GM19438 (cell line): ENCODE results near the gene PIR.

Source experiments
- ATAC-seq: cut with Tn5 transposase; IDR thresholded peaks from one replicate; pipeline ENCODE4 v1.9.1; 2021; ENCODE audit warnings: low read depth; ENCODE audit not compliant: unreplicated experiment

PIR gene

DNA sequence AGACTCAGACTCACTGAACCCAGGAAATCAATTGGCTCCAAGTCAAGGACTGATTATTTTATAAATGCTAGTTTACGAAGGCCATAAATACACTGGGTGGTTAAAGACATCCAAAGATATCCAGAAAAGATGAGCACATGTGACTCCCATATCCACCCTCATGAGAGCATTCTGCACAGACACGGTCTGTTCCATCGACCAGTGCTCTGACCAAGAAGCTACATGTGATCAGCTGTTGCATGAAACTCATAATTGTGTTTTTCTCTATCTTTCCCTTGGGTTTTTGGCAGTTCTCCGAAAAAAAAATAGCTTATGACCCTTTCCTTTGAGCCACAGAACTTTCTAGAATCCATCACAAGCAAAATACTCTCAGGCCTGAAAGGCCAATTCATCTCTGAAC is 2.7 kb upstream of the PIR start:
- ATAC-seq: no peak

DNA sequence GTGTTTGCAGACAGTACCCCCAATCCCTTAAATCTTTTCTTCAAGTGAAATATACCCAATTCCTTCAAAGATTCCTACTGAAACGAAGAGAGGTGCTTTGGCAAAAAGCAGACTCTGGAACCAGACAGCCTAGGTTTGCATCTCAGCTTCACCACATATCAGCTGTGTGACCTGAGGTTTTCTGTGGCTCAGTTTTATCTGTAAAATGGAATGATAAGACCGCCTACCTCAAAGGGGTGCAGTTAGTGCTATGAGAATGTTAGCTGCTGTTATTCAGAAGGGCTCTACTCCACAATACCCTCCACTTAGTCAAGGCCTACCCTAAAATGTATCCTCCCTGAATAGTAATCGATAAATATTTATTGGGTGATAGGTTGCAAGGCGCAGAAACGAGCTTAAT is 664 bp downstream of the PIR start:
- no peak for ATAC-seq

DNA sequence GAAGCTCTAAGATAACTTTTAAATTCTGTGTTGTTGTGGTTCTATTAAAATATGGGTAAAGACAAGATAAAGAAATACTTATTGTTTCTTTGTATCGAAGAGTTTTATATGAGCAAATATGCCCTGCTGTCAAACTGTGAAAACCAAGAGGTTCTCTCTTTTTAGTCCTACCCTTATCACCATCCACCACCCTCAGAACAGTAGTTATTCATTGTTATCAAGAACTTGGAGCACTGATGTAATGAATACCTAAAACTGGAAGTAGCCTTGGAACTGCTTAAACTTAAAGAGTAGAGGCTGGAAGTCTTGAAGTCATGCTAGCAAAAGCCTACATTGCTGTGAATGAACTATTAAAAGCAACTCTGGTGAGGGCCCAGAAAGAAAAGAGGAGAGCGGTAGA is 9.2 kb downstream of the PIR start:
- ATAC-seq: no peak

DNA sequence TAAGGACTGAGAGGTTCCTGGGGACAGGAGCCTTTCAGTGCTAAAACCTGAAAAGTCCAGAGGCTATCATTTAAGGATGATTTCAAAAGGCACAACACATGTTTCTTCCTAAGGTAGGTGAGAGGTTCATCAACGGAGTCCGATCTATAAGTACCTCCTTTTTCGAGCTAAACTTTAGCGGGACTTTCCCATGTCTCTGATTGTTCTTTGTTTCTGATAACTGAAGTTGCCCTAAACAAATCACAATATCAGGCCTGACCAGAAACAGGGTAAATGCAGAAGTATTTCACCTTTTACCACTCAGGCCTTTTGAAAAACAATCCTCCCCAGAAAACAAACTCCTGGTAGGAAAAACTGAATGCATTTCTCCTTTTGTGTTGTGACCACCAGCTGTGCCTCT is 17.6 kb downstream of the PIR start:
- ATAC-seq: no peak

DNA sequence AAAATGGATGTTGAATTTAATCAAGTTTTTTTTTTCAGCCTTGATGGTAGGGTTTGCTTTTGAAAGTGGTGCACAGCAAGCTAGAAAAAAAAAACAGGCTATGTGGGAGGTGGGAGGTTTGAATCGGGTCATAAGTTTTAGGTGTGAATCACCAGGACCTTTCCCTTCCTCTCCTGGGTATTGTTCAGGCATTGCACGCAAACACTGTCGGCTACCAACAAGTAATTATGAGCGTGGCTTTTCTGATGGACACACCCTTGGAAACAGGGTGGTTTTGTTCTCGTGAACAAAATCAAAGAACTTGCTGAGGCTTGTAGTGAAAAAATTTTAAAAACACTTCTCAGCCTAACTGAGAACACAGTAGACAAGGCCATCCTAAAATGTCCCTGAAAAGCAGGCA is 18.1 kb downstream of the PIR start:
- no peak for ATAC-seq

DNA sequence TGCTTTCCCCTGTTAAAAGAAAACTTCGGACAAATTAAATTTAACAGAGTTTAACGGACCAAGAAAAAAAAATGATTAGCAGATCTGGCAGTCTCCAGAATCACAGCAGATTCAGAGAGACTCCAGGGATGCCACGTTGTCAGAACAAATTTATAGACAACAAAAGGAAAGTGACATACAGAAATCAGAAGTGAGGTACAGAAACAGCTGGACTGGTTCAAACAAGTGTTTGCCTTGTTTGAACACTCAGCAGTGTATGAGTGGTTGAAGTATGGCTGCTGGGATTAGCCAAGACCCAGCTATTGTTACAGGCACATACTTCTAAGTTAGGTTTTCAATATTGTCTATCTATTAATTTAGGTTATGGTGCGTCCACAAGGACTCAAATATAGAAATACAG is 19.1 kb downstream of the PIR start:
- no peak for ATAC-seq

DNA sequence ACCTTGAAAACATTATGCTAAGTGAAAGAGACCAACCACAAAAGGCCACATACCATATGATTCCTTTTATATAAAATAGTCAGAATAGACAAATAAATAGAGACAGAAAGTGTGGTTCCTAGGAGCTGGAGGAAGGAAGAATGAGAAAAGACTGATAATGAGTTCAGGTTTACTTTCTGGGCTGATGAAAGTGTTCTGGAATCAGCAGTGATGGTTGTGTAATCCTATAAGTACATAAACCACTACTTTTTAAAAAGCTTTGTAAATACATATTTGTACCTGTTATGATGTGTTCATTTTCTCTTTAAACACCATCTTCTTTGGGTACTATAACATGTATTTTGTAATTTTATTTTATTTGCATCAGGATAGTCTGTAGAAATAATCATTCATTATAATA is 20.6 kb downstream of the PIR start:
- no peak for ATAC-seq

DNA sequence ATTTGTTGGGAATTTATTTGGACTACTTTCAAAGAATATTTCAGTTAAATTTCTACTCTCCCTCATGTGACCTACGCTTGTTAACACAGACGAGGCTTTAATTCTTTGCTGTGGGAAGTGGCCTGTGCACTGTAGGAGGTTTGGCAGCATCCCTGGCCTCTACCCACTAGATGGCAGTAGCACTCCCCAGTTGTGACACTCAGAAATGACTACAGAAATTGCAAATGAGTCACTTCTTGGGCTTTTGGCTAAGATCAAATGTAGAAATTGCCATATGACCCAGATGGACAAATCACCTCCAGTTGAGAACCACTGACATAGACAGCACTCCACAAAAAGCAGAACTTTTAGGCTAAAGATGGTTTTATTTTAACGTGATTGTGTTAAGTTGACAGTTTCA is 22.1 kb downstream of the PIR start:
- peak; percentile 83 for ATAC-seq

DNA sequence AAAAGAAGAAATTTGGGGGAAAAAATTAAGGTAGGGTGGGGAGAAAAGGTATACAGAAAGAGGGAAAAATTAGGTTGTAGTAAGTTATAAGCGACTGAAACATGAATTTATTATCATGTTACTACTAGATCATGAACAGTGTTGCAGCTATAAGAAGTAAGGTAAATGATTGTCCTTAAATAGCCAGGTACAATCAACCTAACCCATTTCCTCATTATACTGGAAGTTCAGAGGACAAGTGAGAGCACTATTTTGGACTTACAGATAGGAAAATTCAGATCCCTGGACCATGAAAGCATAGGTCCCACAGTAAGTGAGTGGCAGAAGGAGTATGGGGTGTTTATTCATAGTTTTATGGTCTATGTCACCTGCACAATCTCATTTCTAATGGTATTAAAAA is 23.5 kb downstream of the PIR start:
- no peak for ATAC-seq

DNA sequence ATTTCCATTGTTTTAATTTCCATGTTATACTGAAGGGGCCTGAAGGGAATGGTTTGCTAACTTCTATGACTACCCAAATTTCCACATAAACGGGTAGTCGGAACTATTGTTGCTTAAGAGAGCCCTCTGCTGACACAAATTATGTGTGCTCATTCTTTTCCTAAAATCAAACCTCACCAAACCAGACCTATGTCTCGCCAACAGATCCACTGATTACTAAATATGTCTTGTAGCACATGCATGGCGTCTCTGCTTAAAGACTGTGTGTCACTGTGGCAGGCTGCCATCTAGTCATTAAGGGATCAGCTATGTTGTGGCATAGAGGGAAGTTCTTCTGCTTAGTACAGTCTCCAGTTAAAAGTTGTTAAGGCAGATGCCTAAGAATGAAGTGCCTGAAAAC is 25.1 kb downstream of the PIR start:
- no peak for ATAC-seq

DNA sequence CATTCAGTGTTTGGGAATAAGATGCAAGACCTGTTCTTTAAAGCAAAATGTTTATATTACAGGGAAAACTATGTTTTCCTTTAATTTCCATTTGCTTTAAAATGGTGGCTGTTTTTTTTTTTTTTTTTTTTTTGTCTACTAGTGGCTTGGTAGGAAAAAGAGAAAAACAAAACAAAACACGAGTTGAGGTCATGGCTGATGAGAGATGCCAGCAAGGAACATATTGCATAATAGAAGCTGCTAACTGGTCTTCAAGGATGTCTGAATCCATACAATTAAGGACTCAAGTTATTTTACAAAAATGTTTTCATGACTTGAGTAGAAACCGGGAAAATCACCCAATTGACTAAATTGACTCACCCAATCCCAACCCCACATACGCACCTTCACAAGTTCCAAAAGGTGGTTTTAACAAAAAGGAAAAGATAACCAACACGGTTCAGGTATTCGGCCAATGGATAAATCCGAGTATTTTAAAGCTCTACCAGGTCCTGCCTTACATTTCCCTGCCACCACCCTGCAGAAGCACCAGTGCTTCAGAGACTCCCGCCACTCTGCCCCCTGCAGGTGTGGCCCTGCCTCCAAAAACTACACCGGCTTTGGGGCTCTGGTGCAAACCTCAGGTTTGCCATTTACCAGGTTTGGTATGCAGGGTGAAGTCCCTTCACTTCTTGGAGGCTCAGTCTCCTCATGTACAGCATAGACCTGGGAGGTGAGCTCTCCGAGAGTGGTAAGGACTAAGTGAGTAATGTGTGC is 27.1 kb downstream of the PIR start:
- ATAC-seq: no peak

DNA sequence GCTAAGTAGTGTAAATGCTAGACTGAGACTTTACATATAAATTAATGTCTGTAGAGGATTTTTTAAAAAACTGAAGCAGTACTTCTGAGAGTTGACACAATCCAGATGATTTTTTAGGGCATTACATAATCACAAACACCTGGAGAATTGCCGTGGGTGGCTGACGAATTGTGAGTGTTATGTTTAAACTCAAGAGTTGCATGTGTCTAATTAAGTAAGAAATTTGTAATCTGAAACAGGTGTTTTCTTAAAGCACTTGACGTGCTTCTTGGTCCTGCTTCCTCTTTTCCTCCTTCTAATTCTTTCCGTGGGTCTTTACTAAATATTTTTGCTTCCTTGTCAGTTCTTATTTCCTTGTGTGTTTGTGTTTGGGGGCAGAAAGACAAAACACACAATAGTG is 27.8 kb downstream of the PIR start:
- no peak for ATAC-seq

DNA sequence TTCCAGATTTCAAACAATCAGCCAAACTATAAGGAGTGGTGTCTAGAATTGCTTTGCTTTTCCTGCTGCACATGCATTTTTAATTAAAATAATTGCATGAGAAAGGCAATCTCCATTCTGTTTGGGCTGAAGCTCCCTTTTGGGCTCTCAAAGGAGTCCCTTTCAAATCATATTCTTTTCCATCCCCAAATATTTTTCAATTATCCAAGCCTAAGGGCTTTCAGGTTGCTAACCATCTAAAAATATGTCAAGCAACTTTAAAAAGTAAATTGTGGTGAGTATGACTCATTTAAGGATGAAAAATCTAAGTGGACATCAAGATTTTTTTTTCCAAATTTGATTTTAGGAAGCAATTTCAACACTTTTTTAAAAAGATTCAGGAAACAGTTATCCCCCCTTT is 28.4 kb downstream of the PIR start:
- ATAC-seq: no peak

DNA sequence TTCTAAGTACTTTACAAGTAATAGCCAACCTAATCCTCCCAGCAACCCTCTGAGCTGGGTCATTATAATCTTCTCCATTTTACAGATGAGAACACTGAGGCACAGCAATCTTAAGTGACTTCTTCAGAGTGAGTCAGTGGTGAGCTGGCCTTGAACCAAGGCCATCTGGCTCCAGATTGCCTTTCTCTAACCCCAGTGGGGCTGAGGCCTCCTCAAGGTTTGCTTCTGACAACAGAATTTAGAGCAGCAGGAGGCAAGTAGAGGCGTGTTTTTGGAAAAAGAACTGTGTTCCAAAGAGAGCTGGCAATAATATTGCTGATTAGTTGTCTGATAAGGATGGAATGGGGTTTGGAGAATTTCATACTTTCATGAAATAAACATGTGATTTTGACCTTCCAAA is 41.2 kb downstream of the PIR start:
- ATAC-seq: no peak

DNA sequence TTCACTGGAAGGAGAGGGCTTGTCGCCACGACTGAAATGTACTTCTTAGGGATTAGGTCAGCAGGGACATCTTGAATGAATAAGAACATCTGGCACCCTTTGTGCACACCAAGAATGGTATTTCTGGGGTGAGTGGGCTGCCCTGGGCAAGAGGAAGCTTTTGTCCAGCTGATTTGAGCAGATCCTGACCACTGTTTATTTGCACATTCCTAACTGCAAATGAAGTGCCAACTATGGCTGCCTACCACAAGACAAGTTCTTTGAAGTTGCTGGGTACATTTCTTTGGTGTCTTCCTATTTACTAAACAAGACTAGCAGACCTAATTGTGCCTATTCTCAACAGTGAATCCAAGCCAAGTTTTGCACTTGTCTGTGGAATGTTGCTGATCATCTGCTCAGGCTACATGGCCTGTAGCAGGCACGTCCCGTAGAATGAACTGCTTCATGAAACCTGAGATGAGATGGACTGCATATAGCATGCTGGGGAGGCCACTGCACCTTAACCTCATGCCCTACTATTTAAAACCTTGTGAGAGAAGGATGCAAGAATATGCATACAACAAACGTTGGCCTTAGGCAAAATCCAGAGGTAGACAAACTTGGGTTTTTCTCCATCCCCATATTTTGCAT is 45.0 kb downstream of the PIR start:
- ATAC-seq: no peak

DNA sequence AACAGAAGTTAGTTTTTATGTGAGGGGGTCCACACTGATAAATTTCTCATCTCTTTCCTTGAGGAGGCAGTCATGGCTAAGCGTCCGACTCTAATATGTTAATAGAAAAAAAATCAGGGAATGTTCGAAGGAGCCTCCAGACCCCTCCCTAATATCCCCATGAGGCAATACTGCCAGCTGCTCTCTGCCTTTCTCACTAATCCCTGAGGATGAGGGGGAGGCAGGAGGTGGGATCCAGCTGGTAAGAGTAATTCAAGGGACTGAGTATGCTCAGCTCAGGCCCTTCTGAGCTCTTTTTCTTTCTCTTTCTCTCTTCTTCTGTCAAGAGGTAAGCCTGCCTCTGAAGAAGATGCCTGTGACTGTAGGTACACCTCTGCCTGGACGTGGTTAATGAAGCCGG is 51.7 kb downstream of the PIR start:
- ATAC-seq: no peak

DNA sequence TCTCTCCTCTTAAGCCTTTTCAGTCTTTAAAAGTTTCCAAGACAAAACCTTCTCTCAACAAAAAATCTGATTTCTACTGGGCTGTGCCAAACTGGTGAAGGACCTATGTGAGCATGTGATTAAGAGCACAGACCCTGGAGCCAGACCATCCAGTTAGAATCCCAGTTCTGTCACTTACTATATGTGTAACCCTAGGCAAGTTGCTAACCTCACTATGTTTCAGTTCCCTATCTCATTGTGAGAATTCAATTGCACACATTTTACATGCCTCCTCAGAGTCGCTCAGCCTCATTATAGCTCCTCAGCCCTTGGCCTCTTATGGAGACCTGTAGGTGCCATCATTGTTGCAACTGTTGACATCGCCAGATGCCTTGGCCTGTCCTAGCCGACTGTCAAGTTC is 54.8 kb downstream of the PIR start:
- ATAC-seq: peak; percentile 92

DNA sequence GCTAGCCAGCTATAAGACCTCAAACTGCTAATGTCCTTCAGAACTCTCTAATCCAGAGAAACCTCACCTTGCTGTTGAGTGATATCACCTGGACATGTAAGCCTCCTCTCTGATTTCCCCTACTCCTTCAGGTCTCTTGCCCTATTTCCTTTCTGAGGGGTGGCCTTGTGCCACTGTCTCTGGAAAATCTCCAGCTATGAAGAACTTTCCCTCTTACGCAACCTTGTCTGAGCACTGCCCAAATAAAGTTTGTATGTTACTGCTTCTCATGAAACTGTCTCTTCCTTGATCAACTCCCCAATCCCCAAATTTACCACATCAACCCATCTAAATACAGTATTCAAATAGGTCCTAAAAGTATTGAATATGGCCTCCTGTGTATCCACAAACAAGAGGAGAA is 55.4 kb downstream of the PIR start:
- no peak for ATAC-seq

DNA sequence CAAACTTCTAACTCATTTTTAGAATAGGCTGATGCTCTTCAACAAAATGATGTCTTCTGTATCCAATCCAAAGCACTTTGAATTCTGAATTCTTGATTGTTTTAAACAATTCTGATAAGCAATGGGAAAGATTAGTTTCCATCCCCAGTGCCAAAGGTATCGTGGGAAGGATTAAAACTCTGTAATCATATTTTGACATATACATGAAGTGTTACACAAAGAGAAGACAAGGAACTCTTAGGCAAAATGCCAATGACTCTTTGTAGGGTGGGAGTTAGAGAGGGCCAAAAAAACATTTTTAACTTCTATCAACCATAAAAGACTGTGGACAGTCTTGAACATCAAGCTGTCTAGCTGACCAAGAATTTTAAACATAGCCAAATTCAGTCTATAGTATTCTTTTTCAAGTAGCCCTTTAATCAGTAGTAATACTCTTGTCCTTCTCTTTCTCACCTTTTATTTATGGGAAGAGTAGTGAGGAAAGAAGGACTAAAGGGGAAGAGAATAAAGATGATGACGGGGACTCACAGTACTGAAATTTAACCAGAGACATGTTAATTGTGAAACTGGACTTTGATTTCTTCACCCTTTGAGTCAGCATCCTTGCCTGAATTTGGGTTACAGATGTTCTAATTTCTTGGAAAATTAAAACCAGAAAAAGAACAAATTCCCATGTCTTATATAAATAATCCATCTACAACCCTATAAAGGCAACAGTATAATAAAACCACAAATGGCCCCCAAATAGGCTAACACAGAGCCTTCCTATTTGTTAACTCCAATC is 57.1 kb downstream of the PIR start:
- ATAC-seq: no peak

DNA sequence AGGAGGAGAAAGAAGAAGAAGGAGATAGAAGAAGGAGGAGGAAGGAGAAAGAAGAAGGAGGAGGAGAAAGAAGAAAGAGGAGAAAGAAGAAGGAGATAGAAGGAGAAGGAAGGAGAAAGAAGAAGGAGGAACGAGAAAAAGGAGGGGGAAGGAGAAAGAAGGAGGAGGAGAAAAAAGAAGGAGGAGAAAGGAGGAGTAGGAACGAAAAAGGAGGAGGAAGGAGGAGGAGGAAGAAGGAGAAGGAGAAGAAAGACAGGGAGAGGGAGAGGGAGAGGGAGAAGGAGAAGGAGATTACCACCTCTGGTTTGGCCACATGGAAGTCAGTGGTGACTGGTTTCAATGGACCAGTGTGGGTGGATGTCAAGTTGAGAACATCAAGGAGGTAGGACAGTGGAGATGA is 58.9 kb downstream of the PIR start:
- no peak for ATAC-seq

DNA sequence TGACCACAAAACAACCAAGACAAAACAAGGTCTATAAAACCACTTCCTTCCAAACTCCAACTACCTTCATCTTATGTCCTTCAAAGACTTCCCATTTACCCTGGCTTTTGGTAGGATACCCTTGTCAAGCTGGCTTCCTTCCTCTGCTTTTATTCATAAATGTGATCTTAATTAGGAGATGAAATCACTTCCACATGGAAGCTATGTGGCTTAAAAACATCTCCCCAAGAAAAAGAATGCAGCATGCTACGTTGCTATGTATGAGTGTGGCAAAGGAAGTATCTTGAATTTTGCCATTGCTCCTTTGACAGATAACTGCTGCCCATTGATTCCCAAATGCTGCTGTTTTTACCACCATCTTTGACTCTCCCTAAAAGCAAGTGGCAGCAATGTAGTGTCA is 62.5 kb downstream of the PIR start:
- ATAC-seq: no peak

DNA sequence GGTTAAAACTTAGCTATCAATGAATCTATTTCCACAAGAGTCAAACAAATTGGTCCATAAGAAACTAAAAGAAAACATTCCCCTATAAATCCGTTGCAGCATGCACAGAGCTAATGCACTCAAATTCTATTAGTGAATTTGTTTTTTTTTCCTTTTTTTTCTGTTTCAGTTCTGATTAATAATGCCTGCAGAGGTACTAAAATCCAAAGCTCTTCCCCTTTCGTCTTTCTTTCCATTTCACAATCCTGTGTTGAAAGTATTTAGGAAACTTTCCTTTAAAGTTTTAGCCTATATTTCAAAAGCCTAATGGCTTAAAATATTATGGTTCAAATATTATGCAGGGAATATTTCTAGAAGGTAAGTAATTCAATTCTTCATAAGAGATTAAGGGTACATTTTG is 63.1 kb downstream of the PIR start:
- no peak for ATAC-seq
